ENCODE measurements around the gene GPR160.

Gene GPR160

GRCh38 chr3:170117134-170117533 is 79.3 kb downstream of the GPR160 start:
- no peaks in the 10 kb centered on the region for H3K27me3 ChIP-seq (ENCODE audit: insufficient read depth, low read length)
- no peaks in the 10 kb centered on the region for H3K9me3 ChIP-seq (ENCODE audit: low read length)
- peaks cover 74% of the 10 kb centered on the region for H3K36me3 ChIP-seq (ENCODE audit: insufficient read depth, low read length)
- H2AFZ ChIP-seq (ENCODE audit: low read depth, low read length) = no peak overlapping the region
- no peak overlapping the region for H3K4me3 ChIP-seq (ENCODE audit: low read length)
- H3K4me1 ChIP-seq (ENCODE audit: insufficient read depth, low read length) = no peaks in the 10 kb centered on the region

GRCh38 chr3:170128259-170128976 is 90.6 kb downstream of the GPR160 start:
- peaks cover 47% of the 10 kb centered on the region for H3K36me3 ChIP-seq (ENCODE audit: insufficient read depth, low read length)

GRCh38 chr3:170128977-170129431 is 91.2 kb downstream of the GPR160 start:
- H3K36me3 ChIP-seq (ENCODE audit: insufficient read depth, low read length) = peaks cover 52% of the 10 kb centered on the region
- H3K4me1 ChIP-seq (ENCODE audit: insufficient read depth, low read length) = no peaks in the 10 kb centered on the region
- H3K9me3 ChIP-seq (ENCODE audit: low read length) = peaks cover 2% of the 10 kb centered on the region
- H3K27me3 ChIP-seq (ENCODE audit: insufficient read depth, low read length) = no peaks in the 10 kb centered on the region
- no peak overlapping the region for H3K4me3 ChIP-seq (ENCODE audit: low read length)
- H2AFZ ChIP-seq (ENCODE audit: low read depth, low read length) = no peak overlapping the region

More at GRCh38 chr3:170128259-170128976, 90.6 kb downstream of the GPR160 start:
- Histone ChIP-seq H2AFZ (ENCODE audit: low read depth, low read length) (no peak overlapping the region), H3K4me1 (ENCODE audit: insufficient read depth, low read length) (no peaks in the 10 kb centered on the region), H3K9me3 (ENCODE audit: low read length) (peaks cover 2% of the 10 kb centered on the region), H3K27me3 (ENCODE audit: insufficient read depth, low read length) (no peaks in the 10 kb centered on the region), H3K4me3 (ENCODE audit: low read length) (no peak overlapping the region)

- H2AFZ ChIP-seq (ENCODE audit: low read depth, low read length) = no peak overlapping the region
- H3K36me3 ChIP-seq (ENCODE audit: insufficient read depth, low read length) = peaks cover 56% of the 10 kb centered on the region
- H3K27me3 ChIP-seq (ENCODE audit: insufficient read depth, low read length) = no peaks in the 10 kb centered on the region
- no peak overlapping the region for H3K4me3 ChIP-seq (ENCODE audit: low read length)
- H3K9me3 ChIP-seq (ENCODE audit: low read length) = peaks cover 2% of the 10 kb centered on the region
- no peaks in the 10 kb centered on the region for H3K4me1 ChIP-seq (ENCODE audit: insufficient read depth, low read length)
Measured at GRCh38 chr3:170130532-170130931, 92.7 kb downstream of the GPR160 start.

- Histone ChIP-seq H3K4me1 (ENCODE audit: insufficient read depth, low read length) (no peaks in the 10 kb centered on the region), H2AFZ (ENCODE audit: low read depth, low read length) (no peak overlapping the region), H3K9me3 (ENCODE audit: low read length) (peaks cover 2% of the 10 kb centered on the region), H3K36me3 (ENCODE audit: insufficient read depth, low read length) (peaks cover 62% of the 10 kb centered on the region), H3K27me3 (ENCODE audit: insufficient read depth, low read length) (no peaks in the 10 kb centered on the region), H3K4me3 (ENCODE audit: low read length) (no peak overlapping the region)
Measured at GRCh38 chr3:170132335-170132734, 94.5 kb downstream of the GPR160 start.
